GM21447 (cell line): ENCODE measurements around the gene PLXNB1.

ENCODE experiments used
- ATAC-seq: cut with Tn5 transposase; IDR thresholded peaks from one replicate; pipeline ENCODE4 v1.9.1; 2021; ENCODE audit not compliant: unreplicated experiment

PLXNB1 gene

GRCh38 chr3:48435223-48435595 lies 5.3 kb upstream of the PLXNB1 start:
- ATAC-seq, result no peak

GRCh38 chr3:48434591-48435222 lies 4.8 kb upstream of the PLXNB1 start:
- no peak for ATAC-seq

GRCh38 chr3:48433472-48434118 lies 3.7 kb upstream of the PLXNB1 start:
- ATAC-seq, result no peak

- no peak for ATAC-seq
Measured at GRCh38 chr3:48432411-48433371, 2.8 kb upstream of the PLXNB1 start.

GRCh38 chr3:48431224-48432029 lies 1.5 kb upstream of the PLXNB1 start:
- no peak for ATAC-seq

- ATAC-seq, result no peak
Measured at GRCh38 chr3:48430708-48431101, 819 bp upstream of the PLXNB1 start.

- ATAC-seq, result no peak
Measured at GRCh38 chr3:48429317-48429959, 448 bp downstream of the PLXNB1 start.

- no peak for ATAC-seq
Measured at GRCh38 chr3:48428572-48429316, 1.1 kb downstream of the PLXNB1 start.

GRCh38 chr3:48428088-48428571 lies 1.8 kb downstream of the PLXNB1 start:
- no peak for ATAC-seq

GRCh38 chr3:48427630-48427962 lies 2.3 kb downstream of the PLXNB1 start:
- ATAC-seq, result no peak

- ATAC-seq, result no peak
Measured at GRCh38 chr3:48426944-48427629, 2.8 kb downstream of the PLXNB1 start.

GRCh38 chr3:48426401-48426909 lies 3.4 kb downstream of the PLXNB1 start:
- no peak for ATAC-seq

GRCh38 chr3:48425281-48425812 lies 4.5 kb downstream of the PLXNB1 start:
- no peak for ATAC-seq

- no peak for ATAC-seq
Measured at GRCh38 chr3:48423883-48424695, 5.8 kb downstream of the PLXNB1 start.

GRCh38 chr3:48423241-48423882 lies 6.5 kb downstream of the PLXNB1 start:
- ATAC-seq, result no peak

- ATAC-seq, result no peak
Measured at GRCh38 chr3:48422681-48423080, 7.2 kb downstream of the PLXNB1 start.

- ATAC-seq, result no peak
Measured at GRCh38 chr3:48422272-48422671, 7.6 kb downstream of the PLXNB1 start.
